Psoas muscle (tissue), 8 donors: ENCODE measurements around the gene KRT86. TPM values are rescaled to one million over a fixed set of nuclear protein-coding genes. Genes with fewer than 3 reads are reported as not detected.

Experiments
- ATAC-seq, 4 donors: fragments of 200-7000 bp; cut with Tn5 transposase; one replicate each; pipeline ENCODE4 v1.9.1; 2020; ENCODE audit warnings: moderate library complexity in 3 of 4, mild to moderate bottlenecking in 2 of 4
- DNase-seq, 2 donors: peaks; one replicate each; pipeline ENCODE4 v3.0.0-alpha.2; 2020
- H3K27ac ChIP-seq: fragments of 200-600 bp; one replicate; pipeline ENCODE4 v1.8.0; 2022
- H3K27me3 ChIP-seq, 3 donors: fragments of 200-600 bp in 1 of 3; one replicate each; pipeline versions ENCODE4 v1.6.1 to v1.8.0; 2013 to 2022; ENCODE audit warnings: low read length in 2 of 3, mild to moderate bottlenecking in 2 of 3, moderate library complexity in 1 of 3; ENCODE audit not compliant: insufficient read depth in 3 of 3
- H3K36me3 ChIP-seq, 2 donors: fragments of 200-600 bp in 1 of 2; one replicate each; pipeline versions ENCODE4 v1.6.1 to v1.8.0; 2013 to 2022; ENCODE audit warnings: low read depth in 1 of 2, mild to moderate bottlenecking in 1 of 2, moderate library complexity in 1 of 2; ENCODE audit not compliant: insufficient read depth in 1 of 2
- H3K4me1 ChIP-seq: fragments of 200-600 bp; one replicate; pipeline ENCODE4 v1.8.0; 2022
- H3K4me3 ChIP-seq: fragments of 200-600 bp; one replicate; pipeline ENCODE4 v1.8.0; 2022; ENCODE audit warnings: mild to moderate bottlenecking
- H3K9me3 ChIP-seq: fragments of 200-600 bp; one replicate; pipeline ENCODE4 v1.8.0; 2022
- CTCF ChIP-seq: fragments of 200-600 bp; IDR thresholded peaks from one replicate; pipeline ENCODE4 v1.8.0; 2022; ENCODE audit warnings: antibody characterized with exemption
- WGBS, 3 donors: extraction: QIAGEN DNeasy Blood & Tissue Kit; methylation state at CpG; one replicate each; pipeline versions ENCODE4 v1.1.6 to v1.1.7; 2013; 5-methylcytosine and 5-hydroxymethylcytosine counted together
- intact Hi-C, 2 donors: fragments of 100-400 bp; cut with DNase I; formaldehyde crosslinking; loops; one replicate each; pipeline versions ENCODE4 v1.11.0 to v1.14.2; 2022
- polyA plus RNA-seq, 3 donors: library from polyadenylated mRNA; stranded (reverse); fragments of 200-250 nt; gene quantifications; one replicate each; pipeline ENCODE4 v1.2.3, GENCODE V29; 2013
- total RNA-seq, 4 donors: library from RNA; stranded (reverse); fragmentation: NEBNext Ultra II Directional in 2 of 4; extraction: Animal tissue kit (Norgen Biotek cat#: 25700) in 2 of 4; gene quantifications; one replicate each; pipeline versions ENCODE4 v1.2.1 to v1.2.4, GENCODE V29; 2021 to 2023
- donor health status: healthy with polysubstance abuse.
- donor health status: DM: no; HTN: no; CAD: no; lungs with moderate emphysema.
- donor health status: Bipolar disorder and iron deficiency.
- donor health status: healthy.
- donor health status: DM: yes; HTN: yes; CAD: no.
- donor health status: DM: no; HTN: no; CAD: no.
- donor health status: DM: no; HTN: no; CAD: no.
- donor health status: DM: yes; HTN: yes; CAD: no.

Gene KRT86
- total and polyA plus RNA-seq, 7 donors, result 0.01 to 0.77 (median 0.05) TPM; not detected in 4

DNA sequence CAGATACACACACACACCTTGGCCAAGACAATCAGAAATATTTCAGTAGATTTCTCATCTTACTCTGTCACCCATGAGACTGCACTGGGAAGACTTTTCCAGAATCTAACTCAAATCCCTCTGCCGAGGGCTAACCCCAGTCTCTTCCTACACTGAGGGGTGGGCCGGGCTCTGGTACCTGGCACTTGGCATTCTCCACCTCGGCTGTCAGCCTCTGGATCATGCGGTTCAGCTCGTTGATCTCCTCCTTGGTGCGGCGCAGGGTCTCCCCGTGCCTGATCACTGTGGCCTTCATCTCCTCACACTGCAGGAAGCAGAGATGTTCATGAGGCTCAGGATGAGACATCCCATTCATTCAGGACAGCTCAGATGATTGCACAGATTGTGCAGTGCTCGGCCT, 41.8 kb downstream of the KRT86 start:
- peaks cover 0 to 26% (median 0%) of the 10 kb centered on the region in 3 donors for H3K27me3 ChIP-seq
- H3K4me3 ChIP-seq, result no peak overlapping the region
- 85 to 96% (median 92%) methylated on average over 9 of the region's 9 CpGs for whole genome bisulfite sequencing, 3 donors
- TF ChIP-seq CTCF, result no peak
- H3K36me3 ChIP-seq, result no peaks in the 10 kb centered on the region
- no peak for DNase-seq
- no peak overlapping the region for H3K27ac ChIP-seq
- intact Hi-C loops, result no loop called here
- no peaks in the 10 kb centered on the region for H3K9me3 ChIP-seq
- no peak for ATAC-seq
- H3K4me1 ChIP-seq, result no peaks in the 10 kb centered on the region

GRCh38 chr12:52316701-52317100, 42.3 kb downstream of the KRT86 start:
- no peak overlapping the region for H3K27ac ChIP-seq
- TF ChIP-seq CTCF, result no peak
- H3K4me3 ChIP-seq, result no peak overlapping the region
- whole genome bisulfite sequencing, 3 donors, result 87 to 98% (median 96%) methylated on average over 11 of the region's 11 CpGs
- H3K9me3 ChIP-seq, result no peaks in the 10 kb centered on the region
- no peaks in the 10 kb centered on the region for H3K4me1 ChIP-seq
- DNase-seq, result no peak
- no peaks in the 10 kb centered on the region for H3K36me3 ChIP-seq
- H3K27me3 ChIP-seq, result peaks cover 0 to 30% (median 0%) of the 10 kb centered on the region in 3 donors
- intact Hi-C loops, result no loop called here
- ATAC-seq, result no peak

DNA sequence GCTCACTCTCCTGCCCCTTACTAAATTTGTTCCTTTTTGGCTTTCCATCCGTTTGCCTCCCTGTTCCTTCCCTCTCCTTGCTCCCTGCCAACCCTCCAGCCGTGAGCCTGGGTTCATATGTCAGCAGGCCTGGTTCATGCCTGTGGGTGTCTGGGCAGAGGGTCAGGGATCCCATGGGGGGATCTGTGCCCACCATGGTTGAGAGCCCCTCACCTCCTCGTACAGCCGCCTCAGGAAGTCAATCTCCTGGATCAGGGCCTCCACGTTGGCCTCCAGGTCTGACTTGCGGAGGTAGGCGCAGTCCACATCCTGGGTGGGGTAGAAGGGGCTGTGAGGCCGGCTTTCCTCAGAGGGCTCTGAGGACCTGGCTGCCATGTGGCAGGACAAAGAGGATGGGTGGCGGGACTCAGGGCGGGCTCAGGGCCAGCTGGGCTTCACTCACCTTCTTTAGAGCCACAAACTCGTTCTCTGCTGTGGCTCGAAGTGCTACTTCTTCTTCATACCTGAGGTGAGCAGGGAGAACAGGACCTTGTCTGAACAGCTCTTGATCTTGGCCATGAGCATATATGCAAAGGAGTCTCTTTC, 43.1 kb downstream of the KRT86 start:
- no peak for DNase-seq
- 82 to 87% (median 84%) methylated on average over 12 of the region's 12 CpGs for WGBS, 3 donors
- intact Hi-C loops, result no loop called here
- Histone ChIP-seq H3K4me3 (no peak overlapping the region), H3K9me3 (no peaks in the 10 kb centered on the region), H3K27ac (no peak overlapping the region), H3K36me3 (no peaks in the 10 kb centered on the region), H3K27me3 (peaks cover 0 to 31% (median 0%) of the 10 kb centered on the region in 3 donors), H3K4me1 (no peaks in the 10 kb centered on the region)
- TF ChIP-seq CTCF, result no peak
- no peak for ATAC-seq

DNA sequence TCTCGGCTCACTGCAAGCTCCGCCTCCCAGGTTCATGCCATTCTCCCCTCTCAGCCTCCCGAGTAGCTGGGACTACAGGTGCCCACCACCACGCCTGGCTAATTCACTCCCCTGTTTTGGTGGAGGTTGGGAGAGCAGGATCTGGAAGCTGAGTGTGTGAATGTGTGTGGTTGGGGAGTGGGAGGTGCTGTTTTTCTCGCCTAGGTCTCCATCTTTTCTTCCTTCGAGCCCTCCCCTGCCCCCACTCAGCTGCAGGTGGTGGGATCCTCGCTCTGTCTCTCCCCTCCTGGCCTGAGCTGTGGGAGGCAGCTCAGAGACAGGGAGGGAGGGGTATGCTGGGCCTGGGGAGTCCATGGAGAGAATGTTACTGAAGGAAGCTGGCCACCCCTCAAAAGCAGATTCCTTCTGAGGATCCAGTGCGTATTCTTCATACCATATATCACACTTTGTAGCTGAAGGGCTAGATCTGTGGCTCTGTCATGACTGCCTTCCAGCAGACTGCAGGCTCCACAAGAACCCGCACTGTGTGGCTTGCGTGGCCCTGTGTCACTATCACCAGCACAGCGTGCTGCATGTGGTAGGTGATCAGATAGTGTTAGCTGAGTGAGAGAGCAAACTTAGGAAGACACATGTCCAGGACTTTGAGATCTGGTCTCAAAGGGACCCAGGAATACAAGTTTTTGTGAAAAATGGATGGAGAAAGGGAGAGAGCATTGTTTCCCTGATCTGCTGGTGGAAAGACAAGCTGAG, 44.0 kb downstream of the KRT86 start:
- no peak for TF ChIP-seq CTCF
- no peak overlapping the region for H3K4me3 ChIP-seq
- 86 to 92% (median 92%) methylated on average over 11 of the region's 11 CpGs for WGBS, 3 donors
- no peak for ATAC-seq
- DNase-seq, result no peak
- H3K27ac ChIP-seq, result no peak overlapping the region
- H3K27me3 ChIP-seq, result peaks cover 0 to 35% (median 0%) of the 10 kb centered on the region in 3 donors
- no peaks in the 10 kb centered on the region for H3K36me3 ChIP-seq
- H3K9me3 ChIP-seq, result no peaks in the 10 kb centered on the region
- H3K4me1 ChIP-seq, result no peaks in the 10 kb centered on the region
- intact Hi-C loops, result no loop called here
